T1000 (cell line): ENCODE results near the gene TRIO.

Source experiments
- DNase-seq: peaks from one replicate; lab custom pipeline; 2025; ENCODE audit warnings: mixed read lengths; lab: John Stamatoyannopoulos, UW

Gene TRIO

GRCh38 chr5:14330291-14330690 lies 187.1 kb downstream of the TRIO start:
- DNase-seq = no peak

- DNase-seq = no peak
Observed at GRCh38 chr5:14330729-14331385, 187.7 kb downstream of the TRIO start.

- DNase-seq = no peak
Observed at GRCh38 chr5:14331386-14331781, 188.2 kb downstream of the TRIO start.

- no peak for DNase-seq
Observed at GRCh38 chr5:14332038-14332631, 189.0 kb downstream of the TRIO start.

DNA sequence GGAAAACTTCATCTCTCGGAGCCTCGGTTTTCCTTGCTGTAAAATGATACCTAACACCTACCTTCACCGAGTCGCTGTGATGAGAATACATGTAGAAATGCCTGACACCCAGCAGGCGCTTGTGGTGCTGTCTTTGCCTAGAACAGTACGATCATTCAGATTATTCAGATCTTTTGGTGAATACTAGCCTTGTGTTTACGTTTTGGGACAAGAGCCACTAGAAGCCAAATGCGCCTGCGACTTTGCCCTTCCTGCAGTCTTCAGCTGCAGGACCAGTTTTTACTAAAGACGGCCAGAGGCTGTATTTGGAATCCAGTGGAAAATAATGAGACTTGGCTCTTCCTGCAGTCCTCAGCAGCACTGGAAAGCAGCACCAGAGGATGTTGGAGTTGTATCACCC lies 189.6 kb downstream of the TRIO start:
- DNase-seq = no peak

- no peak for DNase-seq
Observed at GRCh38 chr5:14337593-14337992, 194.5 kb downstream of the TRIO start.

DNA sequence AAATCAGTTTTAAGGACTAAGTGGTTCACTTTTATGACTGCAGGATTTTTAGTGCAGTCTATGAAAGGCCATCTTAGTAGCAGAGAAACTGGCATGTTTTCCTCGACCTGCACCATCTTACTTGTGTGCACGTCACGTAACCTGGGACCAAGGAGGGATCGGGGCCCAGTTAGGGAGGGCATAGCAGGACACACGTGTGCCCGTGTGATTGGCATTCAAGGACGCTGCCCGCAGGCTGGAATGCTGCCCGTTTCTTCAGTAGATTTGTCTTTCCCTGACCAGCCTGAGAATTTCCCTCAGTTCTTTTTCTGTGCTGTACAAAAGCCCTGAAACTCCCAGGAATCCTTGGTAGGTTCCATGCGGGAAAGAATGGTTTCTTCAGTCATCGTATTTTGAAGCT lies 196.3 kb downstream of the TRIO start:
- DNase-seq = no peak

DNA sequence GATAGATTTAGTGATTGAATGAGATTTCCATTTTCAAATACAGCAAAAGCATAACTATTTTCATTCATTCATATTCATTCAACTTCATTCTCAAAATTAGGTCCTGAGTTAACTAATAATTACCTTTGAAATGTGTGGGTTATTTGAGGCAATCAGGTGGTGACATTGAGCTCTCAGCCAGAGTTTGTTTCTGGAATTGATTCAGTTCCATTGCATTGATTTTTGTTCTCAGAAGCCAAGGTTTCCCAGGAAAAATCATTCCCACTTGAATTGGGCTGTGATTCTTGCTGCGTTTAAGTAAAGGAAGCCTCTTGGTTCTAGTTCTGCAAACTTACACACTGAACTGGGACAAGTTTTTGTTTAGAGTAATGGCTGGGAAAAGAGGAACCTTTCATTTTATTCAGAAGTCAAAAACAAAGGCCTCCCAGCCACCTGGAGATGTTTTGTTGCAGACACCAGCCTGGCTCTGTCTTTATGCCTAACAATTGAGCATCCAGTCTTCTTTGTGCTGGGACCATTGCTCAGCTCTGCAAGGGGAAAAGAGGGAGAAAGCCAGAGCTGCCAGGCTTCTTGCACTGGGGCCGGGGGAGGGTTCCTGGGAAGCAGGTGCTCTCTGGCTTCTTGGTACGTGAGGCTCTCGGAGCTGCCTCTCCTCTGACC lies 198.6 kb downstream of the TRIO start:
- no peak for DNase-seq

DNA sequence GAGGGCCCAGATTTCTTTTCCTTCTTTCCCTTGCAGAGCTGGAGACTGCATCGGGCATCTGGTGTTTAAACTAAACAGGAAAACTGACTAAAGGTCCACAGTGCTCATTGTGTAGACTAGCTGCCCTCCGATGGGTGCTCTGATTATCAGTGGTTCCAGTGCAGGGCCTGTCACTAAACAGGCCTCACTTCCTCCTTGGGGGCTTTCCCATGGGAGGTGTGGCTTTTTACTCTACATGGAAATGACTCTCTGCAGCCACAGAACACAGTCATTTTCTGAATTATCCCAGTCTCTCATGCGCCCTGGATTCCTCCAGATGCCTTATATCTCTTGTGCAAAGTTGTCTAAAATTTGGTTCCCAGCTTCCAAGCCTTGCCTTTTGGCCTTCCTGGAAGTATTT lies 199.2 kb downstream of the TRIO start:
- no peak for DNase-seq

DNA sequence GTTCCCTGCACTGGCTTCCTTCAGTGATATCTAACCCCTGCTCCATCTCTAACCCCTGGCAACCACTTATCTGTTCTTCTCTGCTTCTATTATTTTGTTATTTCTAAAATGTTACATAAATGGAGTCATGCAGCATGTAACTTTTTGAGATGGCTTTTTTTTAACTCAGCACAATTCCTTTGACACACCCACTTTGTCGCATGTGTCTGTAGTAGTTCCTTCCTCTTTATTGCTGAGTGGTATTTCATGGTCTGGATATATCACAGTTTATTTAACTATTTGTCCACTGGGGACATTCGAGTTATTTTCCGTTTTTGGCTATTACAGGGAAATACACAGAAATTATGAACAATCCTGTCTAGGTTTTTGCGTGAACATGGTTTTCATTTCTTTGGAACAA lies 200.2 kb downstream of the TRIO start:
- DNase-seq = no peak

DNA sequence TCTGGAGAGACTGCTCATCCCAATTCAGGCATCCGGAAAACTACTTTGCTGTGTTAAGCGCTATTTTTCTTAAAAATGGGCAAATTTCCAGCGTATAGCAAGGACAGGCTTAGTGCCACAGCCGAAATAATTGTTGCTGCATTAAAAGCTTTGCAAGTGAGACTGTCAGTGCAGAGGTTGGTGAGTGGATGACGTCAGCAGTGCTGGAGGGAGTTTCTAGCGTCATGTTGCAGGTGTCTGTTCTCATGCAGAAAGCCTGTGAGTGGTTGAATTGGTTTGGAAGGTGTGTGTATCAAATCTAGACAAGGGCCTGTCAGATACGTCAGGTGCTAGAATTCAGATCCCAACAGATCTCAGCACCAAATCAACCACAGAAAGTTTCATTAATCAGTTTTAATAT lies 204.4 kb downstream of the TRIO start:
- no peak for DNase-seq

DNA sequence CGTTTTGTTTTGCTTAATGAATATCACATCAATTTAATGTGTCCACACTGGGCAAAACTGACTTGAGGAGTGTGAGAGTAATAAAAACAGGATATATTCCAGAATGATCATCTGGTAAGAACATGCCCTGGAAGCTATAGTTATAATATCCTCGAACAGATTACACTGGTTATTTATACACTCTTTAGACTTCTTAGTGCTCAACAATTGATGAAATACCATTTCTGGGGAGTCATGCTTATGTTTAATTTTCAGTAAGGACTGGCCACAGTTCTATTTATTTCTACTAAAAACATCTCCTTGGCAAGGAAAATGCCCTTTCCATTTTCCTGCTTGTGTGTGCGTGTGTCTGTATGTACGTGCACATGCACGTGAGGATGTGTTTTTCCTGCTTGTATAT lies 205.0 kb downstream of the TRIO start:
- no peak for DNase-seq

DNA sequence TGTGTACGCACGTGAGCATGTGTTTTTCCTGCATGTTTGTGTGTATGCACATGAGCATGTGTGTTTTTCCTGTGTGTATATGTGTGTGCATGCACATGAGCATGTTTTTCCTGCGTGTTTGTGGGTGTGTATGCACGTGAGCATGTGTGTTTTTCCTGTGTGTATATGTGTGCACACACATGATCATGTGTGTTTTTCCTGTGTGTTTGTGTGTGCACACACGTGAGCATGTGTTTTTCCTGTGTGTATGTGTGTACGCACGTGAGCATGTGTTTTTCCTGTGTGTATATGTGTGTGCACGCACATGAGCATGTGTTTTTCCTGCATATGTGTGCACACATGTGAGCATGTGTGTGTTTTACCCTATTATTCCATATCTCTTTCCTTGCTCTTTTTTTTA lies 205.9 kb downstream of the TRIO start:
- no peak for DNase-seq

DNA sequence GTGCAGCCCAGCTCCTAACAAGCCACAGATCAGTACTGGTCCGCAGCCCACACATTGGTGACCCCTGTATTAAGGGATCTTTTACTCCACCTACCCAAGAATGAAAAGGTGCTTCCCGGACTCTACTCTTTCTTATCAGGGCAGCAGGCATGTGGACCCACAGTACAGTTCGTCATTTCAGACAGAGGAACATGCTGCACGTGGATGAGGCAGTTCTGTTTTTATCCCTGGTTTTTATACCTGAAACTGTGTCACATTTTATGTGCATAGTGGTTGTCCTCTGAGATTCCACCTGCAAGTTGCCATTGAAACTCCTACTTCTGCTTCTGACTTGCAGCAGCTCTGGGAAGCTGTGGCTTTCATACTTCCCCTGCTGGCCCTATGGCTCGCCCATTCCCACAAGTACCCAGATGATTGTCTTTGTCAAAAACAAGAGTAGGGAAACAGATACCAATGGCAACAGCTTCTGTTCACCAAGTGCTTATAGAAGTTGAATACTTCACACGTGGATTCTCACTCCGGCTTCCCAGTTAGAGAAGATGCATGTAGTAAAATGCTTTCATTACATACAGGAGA lies 208.0 kb downstream of the TRIO start:
- no peak for DNase-seq

DNA sequence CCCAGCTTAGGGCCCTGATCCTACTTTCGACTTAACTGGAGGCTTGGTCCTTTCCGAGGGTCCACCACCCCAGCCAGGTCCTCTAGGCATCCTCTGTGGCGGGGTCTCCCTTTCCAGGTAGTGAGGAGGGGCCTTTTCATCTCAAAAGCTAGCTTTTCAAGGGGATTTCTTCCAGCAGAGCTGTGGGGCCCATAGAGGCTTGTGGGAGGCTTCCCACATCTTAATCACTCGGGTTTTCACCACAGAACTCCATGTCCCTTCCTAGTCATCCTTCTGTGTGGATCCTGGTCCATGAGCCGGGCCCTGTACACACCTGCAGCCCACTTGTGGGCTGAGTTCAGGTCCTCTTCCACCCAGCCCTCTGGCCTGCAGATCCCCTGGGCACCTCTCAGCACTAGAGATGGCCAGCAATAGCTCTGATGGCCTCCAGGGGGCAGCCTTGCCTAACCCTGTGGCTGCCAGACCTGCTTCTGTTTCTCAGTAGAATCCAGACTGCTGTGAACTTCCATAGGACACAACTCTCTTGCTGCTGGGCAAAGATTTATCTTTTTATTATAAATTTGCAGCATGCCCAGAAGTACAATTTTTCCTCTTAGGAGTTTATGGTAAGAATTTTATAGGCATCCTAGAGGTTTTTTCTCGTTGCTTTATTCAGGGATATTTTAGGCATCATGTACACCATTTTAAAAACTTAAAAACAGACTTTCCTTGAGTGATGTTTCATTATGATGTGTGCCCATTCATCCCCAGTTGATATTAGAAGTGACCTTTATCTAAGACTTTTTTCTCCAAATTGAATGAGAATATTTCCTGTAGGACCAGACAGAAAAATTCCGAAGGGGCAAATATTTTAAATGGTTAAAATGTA lies 208.9 kb downstream of the TRIO start:
- no peak for DNase-seq

GRCh38 chr5:14353726-14354474 lies 210.8 kb downstream of the TRIO start:
- no peak for DNase-seq

GRCh38 chr5:14355391-14355790 lies 212.2 kb downstream of the TRIO start:
- no peak for DNase-seq

DNA sequence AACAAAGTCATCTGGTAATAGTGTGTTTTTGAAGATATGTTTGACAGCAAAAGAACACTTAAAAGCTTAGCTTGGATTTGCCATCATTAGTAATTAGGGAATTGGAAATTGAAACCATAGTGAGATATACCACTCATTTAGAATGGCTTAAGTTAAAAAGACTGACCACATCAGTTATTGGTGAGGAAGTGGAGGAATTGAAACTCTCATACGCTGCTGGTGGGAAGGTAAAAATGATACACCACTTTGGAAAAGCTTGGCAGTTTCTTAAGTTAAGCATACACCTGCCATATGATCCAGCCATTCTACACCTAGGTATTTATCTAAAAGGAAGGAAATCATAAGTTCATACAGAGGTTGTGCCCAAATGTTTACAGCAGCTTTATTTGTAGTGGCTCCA lies 213.2 kb downstream of the TRIO start:
- no peak for DNase-seq

DNA sequence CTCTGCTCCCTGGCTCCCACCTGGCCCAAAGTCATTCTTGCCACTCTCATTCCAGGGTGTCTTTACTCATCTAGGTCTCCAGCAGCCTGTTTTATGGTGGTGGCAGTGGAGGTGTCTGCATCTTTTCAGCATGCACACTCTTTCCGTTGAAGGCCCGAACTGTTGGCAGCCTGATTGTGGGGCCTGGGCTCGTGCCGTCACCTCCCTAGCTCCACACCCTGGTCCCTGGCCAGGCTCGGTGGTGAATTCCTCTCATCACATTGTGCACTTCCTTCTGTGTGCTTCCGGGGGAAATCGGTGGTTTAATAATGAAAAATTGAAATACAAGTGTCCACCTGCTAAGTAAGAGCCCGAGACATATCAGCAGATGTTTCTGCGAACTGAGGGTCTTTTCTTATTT lies 214.3 kb downstream of the TRIO start:
- DNase-seq = no peak

DNA sequence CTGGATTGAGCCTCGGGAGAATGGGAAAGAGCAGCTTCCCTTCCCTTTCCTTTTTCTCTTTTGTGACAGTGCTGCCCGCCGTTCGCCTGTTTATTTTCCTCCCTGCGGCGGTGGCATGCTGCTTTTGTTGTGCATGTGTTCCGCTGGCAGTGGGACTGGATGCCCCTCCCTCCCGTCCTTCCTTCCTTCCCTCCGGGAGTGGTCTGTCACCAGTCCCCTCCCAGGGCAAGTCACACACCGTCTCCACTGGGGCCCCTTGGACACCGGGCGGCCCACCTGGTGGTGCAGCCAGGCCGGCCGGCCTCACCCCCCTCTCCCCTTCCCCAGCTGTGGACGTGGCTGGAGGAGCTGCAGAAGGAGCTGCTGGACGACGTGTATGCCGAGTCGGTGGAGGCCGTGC lies 214.7 kb downstream of the TRIO start:
- DNase-seq = no peak

GRCh38 chr5:14358536-14358935 lies 215.4 kb downstream of the TRIO start:
- no peak for DNase-seq
